Neural cell (in vitro differentiated cells): ENCODE measurements around the gene RETSAT. TPM values are rescaled to one million over a fixed set of nuclear protein-coding genes. Genes with fewer than 3 reads are reported as not detected.

Experiments
- H2AFZ ChIP-seq: fragments of 200-600, 300-800 bp; sonication (generic), shearing (Covaris generic); 2 replicates; pipeline ENCODE4 v1.6.0; 2014; ENCODE audit warnings: low read depth, mild to moderate bottlenecking, antibody characterized with exemption, low read length, moderate library complexity
- H3F3A ChIP-seq: fragments of 200-600 bp; shearing (Covaris generic); 2 replicates; pipeline ENCODE4 v1.6.1; 2016; ENCODE audit warnings: mild to moderate bottlenecking, moderate library complexity, mixed read lengths, antibody characterized with exemption, low read length; ENCODE audit not compliant: insufficient read depth, poor library complexity, severe bottlenecking
- H3K27ac ChIP-seq: fragments of 200-600, 300-800 bp; sonication (generic), shearing (Covaris generic); 2 replicates; pipeline ENCODE4 v1.5.1; 2014; ENCODE audit warnings: mild to moderate bottlenecking, low read length, moderate library complexity
- H3K27me3 ChIP-seq: fragments of 300-800, 200-600 bp; sonication (generic), shearing (Covaris generic); 2 replicates; pipeline ENCODE4 v1.6.0; 2014; ENCODE audit warnings: mild to moderate bottlenecking, low read depth, low read length, moderate library complexity; ENCODE audit not compliant: insufficient read depth
- H3K36me3 ChIP-seq: fragments of 300-800, 200-600 bp; sonication (generic), shearing (Covaris generic); 2 replicates; pipeline ENCODE4 v1.5.1; 2014; ENCODE audit warnings: mild to moderate bottlenecking, antibody characterized with exemption, low read length, moderate library complexity; ENCODE audit not compliant: insufficient read depth
- H3K4me2 ChIP-seq: fragments of 300-800, 200-600 bp; sonication (generic), shearing (Covaris generic); 2 replicates; pipeline ENCODE4 v1.6.0; 2014; ENCODE audit warnings: mild to moderate bottlenecking, low read length
- H3K4me3 ChIP-seq: fragments of 300-800, 200-600 bp; sonication (generic), shearing (Covaris generic); 2 replicates; pipeline ENCODE4 v1.5.1; 2014; ENCODE audit warnings: mild to moderate bottlenecking, low read length, moderate library complexity
- H3K79me2 ChIP-seq: fragments of 200-600 bp; shearing (Covaris generic); replicated peaks from 2 replicates; pipeline ENCODE4 v1.6.0; 2014; ENCODE audit warnings: mild to moderate bottlenecking, low read length, moderate library complexity; ENCODE audit not compliant: insufficient read depth
- H3K9ac ChIP-seq: fragments of 300-800, 200-600 bp; sonication (generic), shearing (Covaris generic); 2 replicates; pipeline ENCODE4 v1.6.1; 2016; ENCODE audit warnings: mild to moderate bottlenecking, low read length, mixed read lengths
- H3K9me2 ChIP-seq: fragments of 200-600 bp; shearing (Covaris generic); 2 replicates; pipeline ENCODE4 v1.6.1; 2016; ENCODE audit warnings: mild to moderate bottlenecking, low read length, mixed read lengths; ENCODE audit not compliant: insufficient read depth
- H3K9me3 ChIP-seq: fragments of 200-600, 300-800 bp; sonication (generic), shearing (Covaris generic); 2 replicates; pipeline ENCODE4 v1.6.1; 2016; ENCODE audit warnings: mild to moderate bottlenecking, mixed run types, low read length, moderate library complexity, mixed read lengths
- H4K20me1 ChIP-seq: fragments of 200-600 bp; shearing (Covaris generic); 2 replicates; pipeline ENCODE4 v1.6.1; 2016; ENCODE audit warnings: mild to moderate bottlenecking, mixed run types; ENCODE audit not compliant: insufficient read depth
- EP300 ChIP-seq: fragments of 450-650 bp; conservative IDR thresholded peaks from 2 replicates; pipeline ENCODE4 v1.6.1; 2014; ENCODE audit warnings: antibody characterized with exemption, mild to moderate bottlenecking, moderate library complexity; ENCODE audit not compliant: poor library complexity, severe bottlenecking
- EZH2 ChIP-seq: fragments of 200-600, 300-800 bp; shearing (Covaris generic), sonication (generic); IDR thresholded peaks from 2 replicates; pipeline ENCODE4 v1.6.1; 2014; ENCODE audit warnings: antibody characterized with exemption, low read length, borderline replicate concordance, mild to moderate bottlenecking; ENCODE audit not compliant: insufficient read depth, poor library complexity, severe bottlenecking
- MXI1 ChIP-seq: fragments of 450-650 bp; conservative IDR thresholded peaks from 2 replicates; pipeline ENCODE4 v1.6.1; 2014; ENCODE audit warnings: antibody characterized with exemption, mild to moderate bottlenecking; ENCODE audit not compliant: poor library complexity, severe bottlenecking
- POLR2AphosphoS5 ChIP-seq: IDR thresholded peaks from 2 replicates; pipeline ENCODE4 v1.6.1; 2012
- RAD21 ChIP-seq: fragments of 450-650 bp; conservative IDR thresholded peaks from 2 replicates; pipeline ENCODE4 v1.6.1; 2014; ENCODE audit warnings: antibody characterized with exemption, mild to moderate bottlenecking, moderate library complexity
- SMC3 ChIP-seq: fragments of 450-650 bp; conservative IDR thresholded peaks from 2 replicates; pipeline ENCODE4 v1.6.1; 2014; ENCODE audit warnings: antibody characterized with exemption, mild to moderate bottlenecking, moderate library complexity; ENCODE audit not compliant: poor library complexity
- TAF1 ChIP-seq: IDR thresholded peaks from 2 replicates; pipeline ENCODE4 v1.6.1; 2012; ENCODE audit warnings: low read depth
- polyA minus RNA-seq: library from RNA; depleted of rRNA, polyadenylated mRNA; stranded (reverse); fragments of >200 nt; gene quantifications from 2 replicates; pipeline ENCODE4 v1.2.3, GENCODE V29; 2014
- polyA plus RNA-seq: library from polyadenylated mRNA; depleted of rRNA; stranded (reverse); fragments of >200 nt; gene quantifications from 2 replicates; pipeline ENCODE4 v1.2.3, GENCODE V29; 2014
- TF ChIP-seq, protein P1 (sequence below): fragments of 450-650 bp; IDR thresholded peaks from 2 replicates; pipeline ENCODE4 v1.5.1; 2014; ENCODE audit warnings: antibody characterized with exemption, mild to moderate bottlenecking, moderate library complexity; ENCODE audit not compliant: poor library complexity, severe bottlenecking
- TF ChIP-seq, protein P2 (sequence below): IDR thresholded peaks from 2 replicates; pipeline ENCODE4 v1.6.1; 2012; ENCODE audit warnings: borderline replicate concordance

Gene RETSAT
- polyA plus RNA-seq (10.9 and 13.3 TPM in 2 replicates), polyA minus RNA-seq (12.3 and 14.4 TPM in 2 replicates)

DNA sequence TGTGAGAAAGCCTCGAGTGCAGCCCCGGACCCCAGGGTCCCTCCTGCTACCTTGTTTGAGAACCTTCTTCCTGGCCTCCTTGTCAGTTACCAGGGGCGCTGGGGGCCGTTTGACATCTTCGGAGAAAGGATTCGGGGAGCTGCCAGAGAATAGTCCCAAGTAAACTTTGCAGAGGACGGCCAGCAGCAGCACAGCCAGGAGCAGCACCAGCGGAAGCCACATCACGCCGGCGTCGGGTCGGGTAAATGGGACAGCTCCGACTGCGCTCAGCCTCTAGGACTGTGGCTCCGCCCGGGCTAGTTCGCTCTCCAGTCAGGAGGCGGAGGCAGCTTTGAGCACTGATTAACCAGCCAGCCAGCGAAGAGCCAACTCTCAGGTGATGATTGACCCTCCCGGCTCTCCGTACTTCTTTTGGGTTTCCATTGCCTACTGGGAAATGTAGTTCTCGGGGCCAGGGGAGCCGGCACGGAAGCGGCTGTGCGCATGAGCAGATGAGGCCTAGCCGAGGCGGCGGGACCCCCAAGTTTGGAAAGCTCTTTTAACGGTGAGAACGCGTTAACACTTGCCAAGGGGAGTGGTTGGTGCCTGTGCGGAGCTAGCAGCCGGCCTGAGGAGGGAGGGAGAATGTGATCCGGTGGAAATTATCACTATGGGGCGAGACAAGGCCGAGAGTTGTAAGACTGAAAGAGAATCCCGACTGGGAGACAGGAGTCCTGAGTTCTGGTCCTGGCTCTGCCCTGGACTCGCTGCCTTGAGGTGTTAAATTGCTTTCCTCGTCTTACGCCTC, at the start of gene RETSAT, which contains the start of gene ELMOD3:
Gene RETSAT, minus strand, starts transcription at position 243 of the 787 bp plus-strand sequence. Its CDS starts 21 bp downstream, at position 222.
Gene ELMOD3, plus strand, starts transcription at position 484 of the 787 bp plus-strand sequence. CDS start 2,430 bp downstream, outside the sequence.
- Histone ChIP-seq H3K9me2 (no peaks in the 10 kb centered on the region), H2AFZ (peak within 1 kb of the TSS; percentile 62), H3K4me2 (peak within 1 kb of the TSS; percentile 95), H3K9ac (peak within 1 kb of the TSS; percentile 77), H3F3A (no peaks in the 10 kb centered on the region), H3K79me2 (peaks cover 4% of the 10 kb centered on the region), H3K27me3 (no peaks in the 10 kb centered on the region), H3K36me3 (no peaks in the 10 kb centered on the region), H3K9me3 (no peaks in the 10 kb centered on the region), H3K27ac (peak within 1 kb of the TSS; percentile 46), H3K4me3 (peak within 1 kb of the TSS; percentile 85), H4K20me1 (no peaks in the 10 kb centered on the region)
- TF ChIP-seq, protein P1, sequence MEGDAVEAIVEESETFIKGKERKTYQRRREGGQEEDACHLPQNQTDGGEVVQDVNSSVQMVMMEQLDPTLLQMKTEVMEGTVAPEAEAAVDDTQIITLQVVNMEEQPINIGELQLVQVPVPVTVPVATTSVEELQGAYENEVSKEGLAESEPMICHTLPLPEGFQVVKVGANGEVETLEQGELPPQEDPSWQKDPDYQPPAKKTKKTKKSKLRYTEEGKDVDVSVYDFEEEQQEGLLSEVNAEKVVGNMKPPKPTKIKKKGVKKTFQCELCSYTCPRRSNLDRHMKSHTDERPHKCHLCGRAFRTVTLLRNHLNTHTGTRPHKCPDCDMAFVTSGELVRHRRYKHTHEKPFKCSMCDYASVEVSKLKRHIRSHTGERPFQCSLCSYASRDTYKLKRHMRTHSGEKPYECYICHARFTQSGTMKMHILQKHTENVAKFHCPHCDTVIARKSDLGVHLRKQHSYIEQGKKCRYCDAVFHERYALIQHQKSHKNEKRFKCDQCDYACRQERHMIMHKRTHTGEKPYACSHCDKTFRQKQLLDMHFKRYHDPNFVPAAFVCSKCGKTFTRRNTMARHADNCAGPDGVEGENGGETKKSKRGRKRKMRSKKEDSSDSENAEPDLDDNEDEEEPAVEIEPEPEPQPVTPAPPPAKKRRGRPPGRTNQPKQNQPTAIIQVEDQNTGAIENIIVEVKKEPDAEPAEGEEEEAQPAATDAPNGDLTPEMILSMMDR = no peak
- peak; percentile 28 for TF ChIP-seq EP300
- no peak for TF ChIP-seq EZH2
- TF ChIP-seq MXI1 = peak; percentile 46
- TF ChIP-seq, protein P2, sequence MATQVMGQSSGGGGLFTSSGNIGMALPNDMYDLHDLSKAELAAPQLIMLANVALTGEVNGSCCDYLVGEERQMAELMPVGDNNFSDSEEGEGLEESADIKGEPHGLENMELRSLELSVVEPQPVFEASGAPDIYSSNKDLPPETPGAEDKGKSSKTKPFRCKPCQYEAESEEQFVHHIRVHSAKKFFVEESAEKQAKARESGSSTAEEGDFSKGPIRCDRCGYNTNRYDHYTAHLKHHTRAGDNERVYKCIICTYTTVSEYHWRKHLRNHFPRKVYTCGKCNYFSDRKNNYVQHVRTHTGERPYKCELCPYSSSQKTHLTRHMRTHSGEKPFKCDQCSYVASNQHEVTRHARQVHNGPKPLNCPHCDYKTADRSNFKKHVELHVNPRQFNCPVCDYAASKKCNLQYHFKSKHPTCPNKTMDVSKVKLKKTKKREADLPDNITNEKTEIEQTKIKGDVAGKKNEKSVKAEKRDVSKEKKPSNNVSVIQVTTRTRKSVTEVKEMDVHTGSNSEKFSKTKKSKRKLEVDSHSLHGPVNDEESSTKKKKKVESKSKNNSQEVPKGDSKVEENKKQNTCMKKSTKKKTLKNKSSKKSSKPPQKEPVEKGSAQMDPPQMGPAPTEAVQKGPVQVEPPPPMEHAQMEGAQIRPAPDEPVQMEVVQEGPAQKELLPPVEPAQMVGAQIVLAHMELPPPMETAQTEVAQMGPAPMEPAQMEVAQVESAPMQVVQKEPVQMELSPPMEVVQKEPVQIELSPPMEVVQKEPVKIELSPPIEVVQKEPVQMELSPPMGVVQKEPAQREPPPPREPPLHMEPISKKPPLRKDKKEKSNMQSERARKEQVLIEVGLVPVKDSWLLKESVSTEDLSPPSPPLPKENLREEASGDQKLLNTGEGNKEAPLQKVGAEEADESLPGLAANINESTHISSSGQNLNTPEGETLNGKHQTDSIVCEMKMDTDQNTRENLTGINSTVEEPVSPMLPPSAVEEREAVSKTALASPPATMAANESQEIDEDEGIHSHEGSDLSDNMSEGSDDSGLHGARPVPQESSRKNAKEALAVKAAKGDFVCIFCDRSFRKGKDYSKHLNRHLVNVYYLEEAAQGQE = no peak
- peak; percentile 69 for TF ChIP-seq POLR2AphosphoS5
- no peak for TF ChIP-seq RAD21
- TF ChIP-seq SMC3 = peak; percentile 60
- peak; percentile 58 for TF ChIP-seq TAF1

DNA sequence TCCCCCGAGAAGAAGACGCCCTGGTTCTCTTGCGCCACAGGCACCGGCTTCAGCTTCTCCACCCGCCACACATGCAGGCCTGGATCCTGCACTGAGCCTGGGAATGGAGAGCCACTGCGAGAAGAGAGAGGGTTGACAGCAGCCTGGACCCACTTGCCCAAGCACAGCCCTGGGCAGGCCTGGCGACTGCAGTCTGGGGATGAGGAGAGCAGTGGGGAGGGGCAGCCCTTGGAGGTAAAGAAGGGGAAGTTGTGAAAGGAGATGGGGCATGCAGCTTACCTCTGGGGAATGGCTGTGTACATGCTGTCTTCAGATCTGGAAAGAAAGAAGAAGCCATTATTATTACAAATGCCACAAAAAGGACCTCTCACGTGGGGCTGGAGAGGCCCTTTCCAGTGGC, 47.5 kb upstream of the RETSAT start:
- Histone ChIP-seq H3K27ac (no peak overlapping the region), H3K79me2 (no peaks in the 10 kb centered on the region), H3F3A (no peaks in the 10 kb centered on the region), H3K9ac (no peak overlapping the region), H3K9me3 (no peaks in the 10 kb centered on the region), H3K4me2 (no peak overlapping the region), H3K36me3 (no peaks in the 10 kb centered on the region), H3K4me3 (no peak overlapping the region), H2AFZ (no peak overlapping the region), H3K9me2 (no peaks in the 10 kb centered on the region), H4K20me1 (no peaks in the 10 kb centered on the region), H3K27me3 (no peaks in the 10 kb centered on the region)
- TF ChIP-seq, protein P1 = no peak
- TF ChIP-seq EP300 = no peak
- TF ChIP-seq RAD21 = no peak
